Measurements from ENCODE around the gene UBA3. TPM values are rescaled to one million over a fixed set of nuclear protein-coding genes. Genes with fewer than 3 reads are reported as not detected.

Gene UBA3
- total RNA-seq, 4 donors from 2014 or later, result 39.1 to 78.8 (median 42.6) TPM

DNA sequence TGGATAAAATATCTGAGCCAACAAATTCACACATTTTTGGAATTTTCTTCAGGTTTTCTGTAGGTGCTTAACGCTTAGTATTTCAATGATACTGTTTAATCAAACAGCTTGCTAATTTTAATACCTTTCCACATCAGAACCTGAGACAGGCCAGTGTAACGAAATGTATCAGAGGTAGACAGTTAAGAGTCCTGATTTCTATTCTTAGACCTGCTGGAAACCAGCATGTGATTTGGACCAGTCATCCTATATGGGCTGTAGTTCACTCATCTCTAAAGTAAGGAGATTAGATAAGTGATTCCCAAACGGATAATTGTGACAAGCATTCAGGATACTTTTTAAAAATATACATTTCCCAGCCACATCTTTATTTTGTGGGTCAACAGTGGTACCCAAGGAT lies 23.0 kb upstream of the UBA3 start:
- no peak for ATAC-seq (ENCODE audit: low FRiP score)
- no peak for DNase-seq (ENCODE audit: low spot score)
- TF ChIP-seq, protein P1, sequence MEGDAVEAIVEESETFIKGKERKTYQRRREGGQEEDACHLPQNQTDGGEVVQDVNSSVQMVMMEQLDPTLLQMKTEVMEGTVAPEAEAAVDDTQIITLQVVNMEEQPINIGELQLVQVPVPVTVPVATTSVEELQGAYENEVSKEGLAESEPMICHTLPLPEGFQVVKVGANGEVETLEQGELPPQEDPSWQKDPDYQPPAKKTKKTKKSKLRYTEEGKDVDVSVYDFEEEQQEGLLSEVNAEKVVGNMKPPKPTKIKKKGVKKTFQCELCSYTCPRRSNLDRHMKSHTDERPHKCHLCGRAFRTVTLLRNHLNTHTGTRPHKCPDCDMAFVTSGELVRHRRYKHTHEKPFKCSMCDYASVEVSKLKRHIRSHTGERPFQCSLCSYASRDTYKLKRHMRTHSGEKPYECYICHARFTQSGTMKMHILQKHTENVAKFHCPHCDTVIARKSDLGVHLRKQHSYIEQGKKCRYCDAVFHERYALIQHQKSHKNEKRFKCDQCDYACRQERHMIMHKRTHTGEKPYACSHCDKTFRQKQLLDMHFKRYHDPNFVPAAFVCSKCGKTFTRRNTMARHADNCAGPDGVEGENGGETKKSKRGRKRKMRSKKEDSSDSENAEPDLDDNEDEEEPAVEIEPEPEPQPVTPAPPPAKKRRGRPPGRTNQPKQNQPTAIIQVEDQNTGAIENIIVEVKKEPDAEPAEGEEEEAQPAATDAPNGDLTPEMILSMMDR (IDR thresholded peaks at IDR 0.05), result no peak

GRCh38 chr3:69102384-69102783 lies 22.2 kb upstream of the UBA3 start:
- DNase-seq (ENCODE audit: low spot score), result no peak
- TF ChIP-seq, protein P1 (IDR thresholded peaks at IDR 0.05), result no peak
- no peak for ATAC-seq (ENCODE audit: low FRiP score)

GRCh38 chr3:69099576-69099975 lies 19.4 kb upstream of the UBA3 start:
- TF ChIP-seq, protein P1 (IDR thresholded peaks at IDR 0.05), result no peak
- no peak for ATAC-seq (ENCODE audit: low FRiP score)
- no peak for DNase-seq (ENCODE audit: low spot score)

GRCh38 chr3:69097407-69098086 lies 17.4 kb upstream of the UBA3 start:
- DNase-seq (ENCODE audit: low spot score), result no peak
- no peak for ATAC-seq (ENCODE audit: low FRiP score)
- TF ChIP-seq, protein P1 (IDR thresholded peaks at IDR 0.05), result no peak

GRCh38 chr3:69096299-69096698 lies 16.1 kb upstream of the UBA3 start:
- TF ChIP-seq, protein P1 (IDR thresholded peaks at IDR 0.05), result no peak
- ATAC-seq (ENCODE audit: low FRiP score) (no peak), DNase-seq (ENCODE audit: low spot score) (no peak)

DNA sequence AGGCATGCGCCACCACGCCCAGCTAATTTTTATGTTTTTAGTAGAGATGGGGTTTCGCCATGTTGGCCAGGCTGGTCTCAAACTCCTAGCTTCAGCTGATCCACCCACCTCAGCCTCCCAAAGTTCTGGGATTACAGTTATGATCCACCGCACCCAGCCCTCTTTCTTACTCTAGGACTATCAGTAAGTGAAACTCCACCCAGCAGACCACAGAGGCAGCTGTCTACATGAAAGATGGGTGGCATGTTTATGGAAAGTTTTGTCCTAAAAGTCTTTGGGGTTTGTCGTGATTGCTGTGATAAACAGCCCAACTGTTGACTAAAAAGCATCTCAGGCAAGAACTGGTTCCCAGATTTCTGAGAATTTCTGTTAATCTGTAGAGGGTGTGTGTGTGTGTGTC lies 15.5 kb upstream of the UBA3 start:
- DNase-seq (ENCODE audit: low spot score), result no peak

More for the DNA sequence above, 15.5 kb upstream of the UBA3 start:
- no peak for ATAC-seq (ENCODE audit: low FRiP score)
- TF ChIP-seq, protein P1 (IDR thresholded peaks at IDR 0.05), result no peak

All from omental fat pad (tissue), 4 donors.